ENCODE data around the gene LRP3.

LRP3 gene

GRCh38 chr19:33236696-33237390 lies 42.7 kb downstream of the LRP3 start:
- no peak for DNase-seq (ENCODE audit: low read depth, low spot score)

GRCh38 chr19:33238481-33239149 lies 44.5 kb downstream of the LRP3 start:
- DNase-seq (ENCODE audit: low read depth, low spot score), result no peak

GRCh38 chr19:33239223-33239975 lies 45.3 kb downstream of the LRP3 start:
- no peak for DNase-seq (ENCODE audit: low read depth, low spot score)

- DNase-seq (ENCODE audit: low read depth, low spot score), result no peak
Measured at GRCh38 chr19:33240181-33240771, 46.1 kb downstream of the LRP3 start.

GRCh38 chr19:33241091-33241529 lies 47.0 kb downstream of the LRP3 start:
- no peak for DNase-seq (ENCODE audit: low read depth, low spot score)

- DNase-seq (ENCODE audit: low read depth, low spot score), result no peak
Measured at GRCh38 chr19:33241530-33242101, 47.5 kb downstream of the LRP3 start.

- no peak for DNase-seq (ENCODE audit: low read depth, low spot score)
Measured at GRCh38 chr19:33242131-33242530, 48.0 kb downstream of the LRP3 start.

- DNase-seq (ENCODE audit: low read depth, low spot score), result no peak
Measured at GRCh38 chr19:33242911-33243310, 48.8 kb downstream of the LRP3 start.

- DNase-seq (ENCODE audit: low read depth, low spot score), result no peak
Measured at GRCh38 chr19:33245948-33246708, 52.0 kb downstream of the LRP3 start.

GRCh38 chr19:33246709-33247440 lies 52.7 kb downstream of the LRP3 start:
- DNase-seq (ENCODE audit: low read depth, low spot score), result no peak

- no peak for DNase-seq (ENCODE audit: low read depth, low spot score)
Measured at GRCh38 chr19:33247441-33247819, 53.3 kb downstream of the LRP3 start.

- no peak for DNase-seq (ENCODE audit: low read depth, low spot score)
Measured at GRCh38 chr19:33248104-33248503, 54.0 kb downstream of the LRP3 start.

GRCh38 chr19:33248553-33248953 lies 54.4 kb downstream of the LRP3 start:
- no peak for DNase-seq (ENCODE audit: low read depth, low spot score)

- DNase-seq (ENCODE audit: low read depth, low spot score), result no peak
Measured at GRCh38 chr19:33248954-33249613, 55.0 kb downstream of the LRP3 start.

GRCh38 chr19:33249740-33250366 lies 55.7 kb downstream of the LRP3 start:
- DNase-seq (ENCODE audit: low read depth, low spot score), result no peak

GRCh38 chr19:33250500-33250899 lies 56.4 kb downstream of the LRP3 start:
- no peak for DNase-seq (ENCODE audit: low read depth, low spot score)

GRCh38 chr19:33251076-33251475 lies 56.9 kb downstream of the LRP3 start:
- DNase-seq (ENCODE audit: low read depth, low spot score), result no peak

GRCh38 chr19:33251526-33252090 lies 57.5 kb downstream of the LRP3 start:
- DNase-seq (ENCODE audit: low read depth, low spot score), result no peak

- no peak for DNase-seq (ENCODE audit: low read depth, low spot score)
Measured at GRCh38 chr19:33252418-33252962, 58.4 kb downstream of the LRP3 start.
